ENCODE results near the gene KDM6A.

- TF ChIP-seq CTCF (IDR thresholded peaks at IDR 0.05), result no peak
- no peak for TF ChIP-seq POLR2A (IDR thresholded peaks at IDR 0.05)
These were observed 54.4 kb downstream of the KDM6A start for GRCh38 chrX:44927398-44927797.

Data from esophagus squamous epithelium (tissue), 4 donors.